NCI-H1694 (cell line): ENCODE measurements around the gene ACTBL2.

Experiments used
- DNase-seq: peaks from one replicate; lab custom pipeline; 2025; lab: John Stamatoyannopoulos, UW

Gene ACTBL2

DNA sequence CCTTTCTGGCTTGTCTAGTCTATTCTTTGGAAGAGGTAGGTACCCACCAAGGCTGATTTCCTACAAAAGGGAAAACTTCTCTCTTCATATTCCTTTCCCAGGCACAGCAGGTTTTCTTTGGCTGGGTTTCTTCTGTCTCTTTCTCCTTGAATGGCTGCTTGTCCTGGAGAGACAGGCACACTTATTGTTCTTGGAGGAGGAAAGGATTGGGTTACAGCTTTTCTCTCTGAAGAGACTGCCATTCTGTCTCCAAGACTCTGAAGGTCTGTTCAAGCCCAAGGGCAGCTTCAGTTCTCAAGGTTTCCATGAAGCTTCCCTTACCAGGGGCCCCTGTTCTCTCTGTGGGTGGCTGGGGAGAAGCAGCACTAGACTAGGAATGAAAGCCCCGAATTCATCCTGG is 33.9 kb downstream of the ACTBL2 start:
- no peak for DNase-seq

DNA sequence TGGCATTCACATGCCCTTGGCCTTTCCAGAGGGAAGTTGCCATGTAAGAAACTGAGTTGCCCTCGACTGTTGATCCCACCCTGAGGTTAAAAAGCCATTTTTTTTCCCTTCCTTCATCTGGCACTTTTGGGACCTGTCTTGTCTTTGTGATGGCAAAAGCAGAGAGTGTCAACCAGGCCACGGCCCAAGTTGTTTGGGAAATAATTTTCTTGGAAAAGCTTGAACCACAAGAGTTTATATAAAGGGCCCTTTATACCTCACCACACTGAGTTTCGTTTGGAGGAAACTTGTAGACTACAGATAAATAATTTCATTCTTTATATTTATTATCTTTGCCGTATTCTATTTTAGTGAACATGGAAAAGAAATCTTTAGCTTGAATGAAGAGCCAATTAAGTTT is 34.3 kb downstream of the ACTBL2 start:
- DNase-seq, result no peak

DNA sequence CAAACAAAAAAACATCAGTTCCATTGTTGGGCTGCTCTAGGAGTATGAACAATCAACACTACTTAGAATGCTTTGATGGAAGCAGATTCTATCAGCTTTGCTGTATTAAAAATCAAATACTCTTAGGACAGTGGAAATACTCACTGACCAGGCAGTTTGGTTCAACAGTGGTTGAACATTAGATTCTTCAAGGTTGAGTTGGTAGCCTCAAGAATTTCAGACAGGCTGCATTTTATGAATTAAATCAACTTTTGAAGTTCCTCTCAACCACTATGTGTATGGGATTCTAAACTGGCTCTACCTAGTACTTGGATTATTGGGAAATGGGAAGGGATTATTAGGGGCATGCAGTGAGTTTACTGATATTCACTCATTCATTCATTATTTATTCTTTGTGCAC is 35.0 kb downstream of the ACTBL2 start:
- no peak for DNase-seq

DNA sequence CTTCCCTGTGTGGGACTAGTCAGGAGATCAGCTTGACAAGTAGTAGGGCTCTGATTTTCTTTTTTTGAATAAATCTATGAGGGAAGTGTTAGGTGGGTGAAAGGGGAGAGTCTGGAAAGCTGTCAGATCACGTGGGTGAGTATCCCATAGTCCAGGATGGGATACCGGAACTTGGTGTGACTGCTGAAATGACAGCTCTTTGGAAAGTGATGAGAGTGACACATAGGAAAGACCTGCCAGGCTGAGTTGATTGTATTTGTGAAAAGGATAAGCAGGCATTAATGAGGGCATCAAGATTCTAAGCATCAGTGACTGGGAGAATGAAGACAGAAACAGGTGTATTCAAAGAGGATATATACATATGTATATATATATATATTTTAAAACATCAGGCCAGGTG is 35.6 kb downstream of the ACTBL2 start:
- DNase-seq, result no peak

DNA sequence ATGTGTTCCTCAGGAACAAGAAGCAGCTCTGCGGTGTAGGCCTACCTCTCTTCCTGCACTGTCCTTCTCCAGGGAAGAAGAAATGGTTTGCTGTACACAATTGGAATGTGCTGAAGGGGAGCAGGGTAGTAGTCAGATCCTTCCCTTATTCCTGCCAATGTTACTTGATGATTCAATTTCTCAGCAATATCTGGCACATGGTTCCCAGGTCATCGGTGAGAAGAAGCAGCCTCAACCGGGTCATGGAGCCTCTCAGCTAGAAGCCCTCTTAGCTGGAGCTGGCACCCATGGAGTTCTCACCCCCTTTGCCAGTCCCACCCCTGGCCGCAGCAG is 36.9 kb downstream of the ACTBL2 start:
- no peak for DNase-seq

GRCh38 chr5:57445006-57445704 is 37.5 kb downstream of the ACTBL2 start:
- DNase-seq, result no peak

DNA sequence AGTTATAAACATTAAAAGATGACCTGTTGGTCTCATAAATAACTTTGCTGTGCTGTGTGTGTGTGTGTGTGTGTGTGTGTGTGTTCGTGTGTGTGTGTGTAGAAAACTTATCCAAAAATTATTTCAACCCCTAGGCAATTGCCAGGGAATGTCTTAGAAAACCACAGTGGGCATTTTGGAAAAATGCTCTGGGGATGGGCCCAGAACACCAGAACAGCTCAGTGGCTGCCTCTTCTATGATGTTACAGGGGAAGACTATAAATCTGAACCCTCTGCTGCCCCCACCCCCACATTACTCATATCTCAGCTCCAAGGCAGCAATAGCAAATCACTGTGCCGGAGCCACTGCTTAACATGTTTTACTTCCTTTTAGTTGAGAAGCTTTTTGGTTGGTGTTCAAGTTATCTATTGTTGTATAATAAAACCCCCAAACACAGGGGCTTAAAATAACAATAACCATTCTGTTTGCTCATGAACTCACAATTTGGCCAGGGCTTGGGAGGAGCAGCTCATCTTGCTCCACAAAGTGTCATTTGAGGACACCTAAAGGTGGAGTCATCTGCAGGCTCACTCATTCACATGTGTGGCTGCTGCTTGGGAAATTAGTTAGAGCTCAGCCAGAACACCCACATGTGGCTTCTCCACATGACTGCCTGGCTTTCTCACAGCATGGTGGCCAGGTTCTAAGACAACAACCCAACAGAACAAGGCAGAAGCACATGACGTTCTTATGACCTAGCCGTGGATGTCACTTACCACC is 40.4 kb downstream of the ACTBL2 start:
- DNase-seq, result no peak

DNA sequence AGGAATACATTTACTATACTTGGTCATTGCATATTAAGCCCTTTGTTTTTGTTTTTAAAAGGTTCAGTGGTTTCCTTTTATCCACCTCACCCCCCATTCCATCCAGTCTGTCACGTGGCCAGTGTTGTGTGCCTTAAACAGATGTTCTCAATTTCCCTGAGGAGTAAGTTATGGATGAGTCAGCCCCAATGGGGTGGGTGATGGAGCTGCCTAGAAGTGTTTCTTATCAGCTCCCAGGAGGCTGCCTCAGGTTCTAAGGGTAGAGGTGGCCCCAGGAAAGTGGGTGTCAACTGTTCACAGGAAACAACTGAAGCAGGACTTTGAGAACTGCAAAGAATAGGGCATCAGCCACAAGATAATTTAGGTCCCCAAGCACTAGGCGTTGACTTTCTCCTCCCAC is 41.1 kb downstream of the ACTBL2 start:
- no peak for DNase-seq

DNA sequence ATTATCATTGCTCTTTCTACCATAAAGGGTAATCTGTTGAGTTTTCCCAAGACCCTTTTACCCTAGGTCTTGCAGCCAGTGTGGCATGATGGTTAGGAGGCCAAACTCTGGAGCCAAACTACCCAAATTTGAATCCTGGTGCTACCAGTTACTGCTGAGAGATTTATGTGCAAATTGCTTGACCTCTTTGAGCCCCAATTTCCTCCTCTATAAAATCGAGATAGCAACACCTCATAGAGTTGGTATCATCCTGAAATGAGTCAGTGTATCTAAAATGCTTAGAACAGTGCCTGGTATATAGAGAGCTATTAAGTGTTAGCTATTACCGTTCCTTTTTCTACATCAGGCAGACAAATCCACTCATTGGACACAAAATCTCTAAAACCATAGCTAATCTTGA is 43.0 kb downstream of the ACTBL2 start:
- no peak for DNase-seq

GRCh38 chr5:57437976-57438805 is 44.4 kb downstream of the ACTBL2 start:
- no peak for DNase-seq

GRCh38 chr5:57436586-57436985 is 46.0 kb downstream of the ACTBL2 start:
- no peak for DNase-seq

DNA sequence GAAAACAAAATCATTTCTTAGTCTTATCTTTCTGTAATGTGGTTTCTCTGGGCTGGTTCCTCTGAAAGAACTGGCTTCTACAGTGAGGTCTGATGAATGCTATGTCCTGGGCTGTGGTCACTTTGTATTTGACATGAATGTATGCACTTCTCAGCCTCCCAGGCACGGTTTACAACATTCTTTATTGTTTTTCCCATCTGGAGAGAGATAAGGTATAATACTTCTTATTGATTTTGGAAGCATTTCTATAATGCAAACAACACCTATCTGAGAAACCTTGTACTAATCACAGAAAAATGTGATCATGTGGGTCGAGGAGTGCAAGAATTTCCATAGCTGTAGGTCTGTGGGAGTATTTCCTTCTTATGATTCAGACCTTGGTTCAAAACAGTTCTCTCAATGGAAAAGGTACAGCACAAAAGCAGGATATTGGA is 46.9 kb downstream of the ACTBL2 start:
- DNase-seq, result no peak

- no peak for DNase-seq
Observed at GRCh38 chr5:57434683-57435082, 47.9 kb downstream of the ACTBL2 start.

- DNase-seq, result no peak
Observed at GRCh38 chr5:57434227-57434640, 48.4 kb downstream of the ACTBL2 start.

DNA sequence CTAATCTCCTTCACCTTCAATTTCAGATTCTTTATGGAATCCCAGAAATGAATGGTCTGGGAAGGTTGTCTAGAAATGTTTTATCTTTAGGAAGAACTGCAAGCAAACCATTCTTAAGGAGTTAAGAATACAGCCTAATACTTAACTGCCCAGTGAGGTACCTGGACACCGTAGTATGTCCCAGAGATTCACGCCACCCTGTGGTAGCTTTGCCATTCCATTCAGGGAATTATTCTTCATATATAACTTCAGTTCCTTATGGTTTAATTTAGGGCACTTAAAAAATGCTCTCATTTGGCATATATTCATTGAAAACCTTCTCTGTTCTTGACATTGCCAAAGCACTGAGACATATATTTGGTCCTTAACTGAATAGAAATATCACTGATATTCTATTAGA is 49.7 kb downstream of the ACTBL2 start:
- no peak for DNase-seq

GRCh38 chr5:57431759-57432158 is 50.9 kb downstream of the ACTBL2 start:
- no peak for DNase-seq
